NCI-H146 treated with DMSO at 0.1 percent for 48 hours (cell line): Measurements from ENCODE around the gene CAPN8.

Experiments used
- DNase-seq: peaks from one replicate; lab custom pipeline; 2025; ENCODE audit not compliant: unreplicated experiment; lab: John Stamatoyannopoulos, UW

Gene CAPN8

GRCh38 chr1:223620297-223620897, 45.1 kb downstream of the CAPN8 start:
- DNase-seq, result no peak

DNA sequence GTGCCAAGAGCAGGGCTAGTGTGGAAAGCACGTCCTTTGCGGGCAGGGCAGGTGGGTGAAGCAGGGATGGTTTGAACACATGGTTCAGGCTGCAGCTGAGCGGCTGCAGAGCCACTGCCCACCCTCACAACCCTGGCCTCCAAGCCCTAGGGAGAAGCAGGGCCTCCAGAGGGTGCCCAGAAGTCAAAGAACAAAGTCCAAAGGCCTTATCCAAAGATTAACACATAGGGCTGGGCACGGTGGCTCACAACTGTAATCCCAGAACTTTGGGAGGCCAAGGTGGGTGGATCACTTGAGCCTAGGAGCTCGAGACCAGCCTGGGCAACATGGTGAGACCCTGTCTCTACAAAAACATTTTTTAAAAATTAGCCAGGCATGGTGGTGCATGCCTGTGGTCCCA, 46.8 kb downstream of the CAPN8 start:
- no peak for DNase-seq

DNA sequence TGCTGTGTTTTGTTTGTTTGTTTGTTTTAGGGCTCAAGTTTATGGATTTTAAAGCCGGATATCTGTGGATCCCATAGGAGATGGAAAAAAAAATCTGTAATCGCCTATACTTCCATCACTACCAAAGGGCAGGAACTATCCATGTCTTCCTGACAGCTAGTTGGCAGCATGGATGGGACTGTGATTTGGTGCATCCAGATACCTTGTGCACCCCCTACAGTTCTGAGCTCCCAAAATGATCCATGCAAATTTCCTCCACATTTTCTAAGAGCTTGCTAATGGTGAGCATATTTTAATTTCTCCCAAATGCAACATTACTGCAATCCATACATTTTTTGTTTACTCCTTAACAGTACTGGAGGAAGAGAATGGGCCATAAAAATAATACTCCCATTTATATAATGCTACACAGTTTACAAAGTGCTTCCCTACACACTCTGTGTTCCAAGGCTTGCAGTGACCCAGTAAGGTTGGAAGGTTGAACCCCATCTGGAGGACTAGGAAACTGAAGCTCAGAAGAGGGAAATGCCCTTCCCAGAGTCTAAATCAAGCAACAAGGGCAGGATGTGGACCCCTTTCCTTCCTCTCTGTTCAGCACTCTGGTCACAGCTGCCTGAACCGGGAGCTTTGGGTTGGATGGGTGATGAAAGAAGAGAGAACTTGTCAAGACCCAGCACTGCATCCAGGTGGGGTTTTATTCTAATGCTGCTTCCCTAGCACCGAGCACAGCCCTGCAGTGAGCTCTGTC, 48.0 kb downstream of the CAPN8 start:
- no peak for DNase-seq

DNA sequence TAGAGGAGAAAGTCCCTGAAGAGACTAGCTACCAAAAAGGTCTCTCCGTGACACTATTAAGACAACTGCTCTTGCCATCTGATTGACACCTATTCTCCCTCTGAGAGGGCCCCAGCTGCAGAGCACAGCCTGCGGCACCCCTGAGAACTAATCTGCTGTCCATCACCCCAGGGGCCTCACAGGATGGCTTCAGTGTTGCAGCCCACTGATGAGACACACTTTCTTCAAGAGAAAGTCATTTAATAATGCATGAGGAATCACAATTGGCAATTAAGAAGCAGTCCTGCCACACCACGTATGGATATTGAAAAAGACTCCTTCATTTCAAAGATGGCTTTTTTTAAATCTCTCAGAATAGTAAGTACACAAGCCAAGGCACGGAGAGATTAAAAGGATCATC, 48.9 kb downstream of the CAPN8 start:
- no peak for DNase-seq

DNA sequence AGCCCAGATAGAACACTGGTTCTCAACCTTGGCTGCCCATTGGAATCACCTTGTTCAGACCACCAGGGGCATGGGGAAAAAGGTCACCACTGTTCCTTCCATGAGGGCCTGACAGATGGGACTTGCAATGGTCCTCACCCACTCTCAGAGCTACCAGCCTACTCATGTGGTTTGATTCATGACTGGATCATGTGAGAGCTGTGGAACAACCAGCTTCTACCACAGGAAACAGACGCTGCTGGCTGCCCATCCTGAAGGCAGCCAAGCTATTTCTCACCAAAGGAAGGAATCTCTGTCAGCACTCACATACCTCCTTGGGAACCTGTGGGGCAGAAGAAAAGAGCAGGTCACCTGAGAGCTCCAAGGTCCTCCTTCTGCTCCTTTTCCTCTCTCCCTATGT, 53.6 kb downstream of the CAPN8 start:
- no peak for DNase-seq

- no peak for DNase-seq
Observed at GRCh38 chr1:223609977-223610376, 55.5 kb downstream of the CAPN8 start.

DNA sequence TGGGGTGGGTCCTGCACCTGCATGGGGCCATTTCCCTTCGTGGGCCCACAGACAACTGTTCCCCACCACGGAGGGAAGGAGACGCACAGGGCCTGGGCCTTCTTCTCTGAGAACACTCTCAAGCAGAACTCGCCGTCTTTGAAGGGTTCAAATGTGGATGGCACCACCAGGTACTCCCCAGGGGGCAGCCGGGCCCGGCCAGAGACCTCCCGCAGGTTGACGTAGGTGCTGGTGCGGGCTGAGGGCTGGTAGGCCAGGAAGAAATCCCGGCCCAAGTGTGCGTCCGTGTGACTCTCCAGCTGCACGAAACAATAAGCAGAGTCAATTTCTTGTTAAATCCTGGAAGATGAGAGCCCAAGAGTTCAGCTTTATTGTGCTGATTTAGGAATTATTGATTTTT, 56.4 kb downstream of the CAPN8 start:
- DNase-seq, result no peak

DNA sequence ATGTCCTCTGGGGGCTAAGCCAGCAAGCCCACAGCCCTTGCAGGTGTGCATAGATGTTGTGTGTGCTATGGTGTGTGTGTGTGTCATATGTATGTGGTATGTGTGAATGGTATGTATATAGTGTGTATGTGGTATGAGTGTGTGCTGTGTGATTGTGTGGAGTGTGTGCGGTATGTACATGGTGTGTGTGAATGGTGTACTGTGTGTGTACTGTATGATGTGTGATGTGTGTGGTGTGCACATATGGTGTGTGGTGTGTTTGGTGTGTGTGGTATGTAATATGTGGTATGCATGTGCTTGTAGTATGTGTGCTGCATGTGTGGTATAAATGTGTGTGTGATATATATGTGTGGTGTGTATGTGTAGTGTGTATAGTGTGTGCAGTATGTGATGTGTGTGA, 107.0 kb downstream of the CAPN8 start:
- no peak for DNase-seq

- no peak for DNase-seq
Observed at GRCh38 chr1:223557130-223557475, 108.4 kb downstream of the CAPN8 start.

- peak; percentile 26 for DNase-seq
Observed at GRCh38 chr1:223556414-223557129, 108.9 kb downstream of the CAPN8 start.

GRCh38 chr1:223553957-223554356, 111.5 kb downstream of the CAPN8 start:
- no peak for DNase-seq

- DNase-seq, result no peak
Observed at GRCh38 chr1:223551610-223552009, 113.9 kb downstream of the CAPN8 start.

DNA sequence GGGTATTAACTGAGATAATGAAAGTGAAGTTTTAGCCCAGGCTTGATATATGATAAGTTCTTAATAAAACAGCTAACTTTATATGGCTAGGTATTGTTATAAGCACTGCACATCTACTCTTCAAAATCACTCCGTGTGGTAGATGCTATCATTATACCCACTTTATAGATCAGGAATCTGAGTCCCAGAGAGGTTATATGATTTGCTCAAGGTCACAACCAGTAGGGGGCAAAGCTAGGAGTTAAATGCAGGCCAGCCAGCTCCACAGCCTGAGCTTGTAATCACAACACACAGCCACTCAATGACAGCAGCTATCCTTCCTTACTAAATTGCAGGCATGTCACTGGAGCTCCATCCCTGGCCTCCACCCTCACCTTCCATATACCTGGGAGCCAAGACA, 115.8 kb downstream of the CAPN8 start:
- DNase-seq, result no peak

DNA sequence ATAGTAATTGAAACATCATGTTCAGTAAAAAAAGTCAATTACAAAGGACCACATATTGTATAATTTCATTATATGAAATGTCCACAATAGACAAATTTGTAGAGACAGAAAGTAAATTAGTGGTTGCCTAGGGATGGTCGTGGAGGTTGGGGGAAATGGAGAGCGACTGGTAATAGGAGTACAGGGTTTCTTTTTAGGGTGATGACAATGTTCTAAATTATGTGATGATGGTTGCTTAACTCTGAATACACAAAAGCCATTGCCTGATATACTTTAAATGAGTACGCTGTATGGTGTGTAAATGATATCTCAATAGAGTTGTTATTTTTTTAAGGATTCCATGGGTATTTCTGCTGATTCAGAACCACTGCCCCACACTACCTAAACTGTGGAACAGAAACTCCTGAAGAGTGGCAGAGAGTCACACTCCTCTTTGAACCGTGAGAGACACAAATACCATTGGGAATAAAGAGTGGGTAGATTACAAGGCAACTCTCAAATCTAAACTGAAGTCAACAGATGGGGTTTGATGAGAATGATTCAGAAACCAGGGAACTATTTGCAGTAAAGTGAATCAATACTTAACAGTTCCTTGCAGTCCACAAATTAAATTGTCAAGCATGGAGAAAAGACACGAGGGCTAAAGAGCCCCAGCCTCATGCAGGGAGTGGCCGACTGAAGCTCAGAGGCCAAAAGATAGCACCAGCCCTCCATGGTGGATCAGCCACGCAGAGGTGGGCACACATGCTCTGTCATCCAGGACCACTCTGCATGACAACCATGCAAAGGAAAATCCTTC, 118.0 kb downstream of the CAPN8 start:
- DNase-seq, result no peak

- DNase-seq, result no peak
Observed at GRCh38 chr1:223545343-223545742, 120.2 kb downstream of the CAPN8 start.

DNA sequence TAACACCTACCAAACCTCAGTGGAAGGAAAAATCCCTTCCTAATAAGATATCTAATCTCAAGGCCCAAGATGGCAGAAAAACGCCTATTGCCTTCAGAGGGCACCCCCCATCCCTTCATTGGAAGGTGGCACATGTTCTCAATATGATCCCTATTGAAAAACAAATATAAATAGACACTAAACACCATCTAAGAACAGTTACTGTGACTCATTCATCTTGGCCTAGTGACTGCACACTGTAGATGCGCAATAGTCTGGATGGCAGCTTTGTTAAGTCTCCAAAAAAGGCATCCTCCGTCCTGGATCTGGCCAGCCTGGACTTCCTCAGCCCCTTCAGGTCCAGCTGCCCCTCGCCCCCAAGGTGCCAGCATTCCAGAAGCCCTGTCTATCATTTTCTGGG, 121.9 kb downstream of the CAPN8 start:
- DNase-seq, result no peak

DNA sequence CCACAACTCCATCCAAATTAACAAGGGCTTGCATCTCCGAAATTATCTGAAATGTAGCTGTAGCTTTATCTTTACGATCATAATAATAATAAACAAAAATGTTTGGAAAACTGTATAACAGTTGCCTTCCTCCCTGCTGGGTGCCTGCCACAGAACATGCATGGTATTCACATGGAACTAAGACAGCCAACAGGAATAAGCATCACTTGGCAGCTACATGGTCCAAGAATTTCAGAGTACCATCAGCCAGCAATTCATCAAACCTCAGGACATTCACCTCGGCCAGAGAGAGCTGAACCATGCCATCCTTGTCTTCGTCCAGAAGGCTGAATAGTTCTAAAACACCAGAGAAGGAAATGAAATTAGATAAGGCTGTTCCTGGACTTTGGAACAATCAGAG, 122.7 kb downstream of the CAPN8 start:
- no peak for DNase-seq

GRCh38 chr1:223540485-223541106, 124.9 kb downstream of the CAPN8 start:
- no peak for DNase-seq

DNA sequence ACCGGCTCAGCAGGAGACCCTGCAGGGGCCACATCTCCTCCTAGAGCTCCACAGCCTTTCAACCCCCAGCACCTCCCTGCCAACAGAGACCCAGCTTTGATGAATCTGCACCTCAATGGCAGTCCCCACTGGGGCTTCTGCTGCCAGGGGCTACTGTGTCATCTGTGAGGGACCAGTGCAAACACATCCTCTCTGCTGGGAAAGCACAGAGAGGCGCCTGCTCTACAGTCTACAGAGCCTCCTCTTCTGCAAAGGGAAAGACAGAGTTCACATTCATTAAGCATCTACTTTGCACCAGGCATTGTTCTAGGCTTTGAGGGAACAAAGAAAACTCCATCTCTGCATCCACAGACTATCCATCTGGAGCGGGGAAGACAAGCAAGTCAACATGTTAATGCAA, 125.8 kb downstream of the CAPN8 start:
- DNase-seq, result no peak

GRCh38 chr1:223538981-223539380, 126.5 kb downstream of the CAPN8 start:
- no peak for DNase-seq

DNA sequence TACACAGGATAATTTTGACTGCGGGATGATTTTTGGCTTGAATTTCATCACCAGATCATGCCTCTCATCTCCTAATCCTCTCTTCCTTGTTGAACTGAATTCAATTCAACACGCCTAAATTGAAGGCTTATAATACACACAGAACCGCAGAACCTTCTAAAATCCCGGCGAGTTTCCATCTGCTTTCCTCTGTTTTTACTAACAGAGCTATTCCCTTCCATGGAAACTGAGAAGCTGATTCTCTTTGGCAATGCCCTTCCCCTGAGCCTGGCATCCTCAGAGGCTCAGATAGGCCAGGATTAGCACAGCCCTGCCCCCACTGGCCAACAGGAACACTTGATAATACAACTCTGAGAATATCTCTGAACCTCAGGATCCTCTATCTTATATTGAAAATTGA, 130.2 kb downstream of the CAPN8 start:
- no peak for DNase-seq
